GM18951 (cell line): Measurements from ENCODE around the gene HTR2B.
"Not testable (repeated sequence)": the region's sequence is repeated elsewhere in the genome, so short reads cannot be mapped to it uniquely, and the experiment has no call there.

Experiments used
- POLR2A ChIP-seq: IDR thresholded peaks from 4 replicates; pipeline ENCODE4 v1.6.1; 2011; ENCODE audit warnings: mild to moderate bottlenecking; ENCODE audit not compliant: insufficient read length, insufficient read depth; ENCODE audit errors: extremely low read depth
- in situ Hi-C: fragments of 300-500 bp; cut with MboI; formaldehyde crosslinking; loops from one replicate; pipeline ENCODE4 v1.12.0; 2022; ENCODE audit warnings: low sequenced_read_pairs, mixed read lengths, inconsistent platforms; ENCODE audit not compliant: unreplicated experiment

HTR2B gene

DNA sequence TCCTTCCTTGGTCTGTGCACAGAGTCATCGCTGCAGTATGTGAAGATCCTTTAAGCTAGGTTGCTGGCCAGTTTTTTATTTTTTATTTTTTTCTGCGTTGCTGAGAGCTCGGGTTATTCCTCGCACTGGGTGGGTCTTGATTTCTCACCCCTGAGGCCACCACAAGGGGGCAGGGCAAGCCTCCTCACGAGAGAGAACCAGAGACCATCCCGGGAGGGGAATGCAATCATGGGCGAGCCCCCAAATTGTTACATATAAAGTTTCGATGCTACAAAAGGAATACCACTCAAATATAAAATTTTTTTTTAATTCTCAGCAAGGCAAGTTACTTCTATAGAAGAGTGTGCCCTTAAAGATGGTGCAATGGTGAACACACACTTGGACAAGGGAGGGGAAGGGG lies 24.9 kb downstream of the HTR2B start:
- TF ChIP-seq POLR2A: no peak
- in situ Hi-C loops: no loop called here

DNA sequence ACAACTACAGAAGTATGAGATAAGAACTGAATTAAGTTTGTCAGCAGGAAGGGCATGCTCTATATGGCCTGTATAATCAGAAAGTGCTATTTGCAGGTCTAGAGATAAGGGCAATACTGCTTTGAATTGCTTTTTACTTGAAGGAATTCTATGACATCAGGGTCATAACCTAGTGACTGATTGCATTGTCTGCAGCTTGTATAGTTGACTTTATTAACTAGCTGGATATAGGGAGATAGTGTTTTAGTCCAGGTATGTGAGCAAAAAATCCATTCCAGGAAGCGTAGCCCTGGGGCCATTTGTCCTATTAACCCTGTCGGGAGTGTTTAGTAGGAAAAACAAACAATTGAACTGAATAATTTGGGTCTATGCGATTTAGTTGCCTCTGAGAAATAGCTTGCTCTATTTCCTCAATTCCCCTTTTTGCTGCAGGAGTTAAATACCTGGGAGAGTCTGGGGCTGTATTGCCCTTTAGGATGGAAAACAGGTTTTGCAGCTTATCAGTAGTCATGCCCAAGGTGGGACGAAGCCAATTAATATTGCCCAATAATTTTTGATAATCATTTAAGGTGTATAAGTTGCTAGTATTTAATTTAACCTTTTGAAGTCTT lies 30.0 kb downstream of the HTR2B start:
- in situ Hi-C loops: no loop called here
- TF ChIP-seq POLR2A: no peak

DNA sequence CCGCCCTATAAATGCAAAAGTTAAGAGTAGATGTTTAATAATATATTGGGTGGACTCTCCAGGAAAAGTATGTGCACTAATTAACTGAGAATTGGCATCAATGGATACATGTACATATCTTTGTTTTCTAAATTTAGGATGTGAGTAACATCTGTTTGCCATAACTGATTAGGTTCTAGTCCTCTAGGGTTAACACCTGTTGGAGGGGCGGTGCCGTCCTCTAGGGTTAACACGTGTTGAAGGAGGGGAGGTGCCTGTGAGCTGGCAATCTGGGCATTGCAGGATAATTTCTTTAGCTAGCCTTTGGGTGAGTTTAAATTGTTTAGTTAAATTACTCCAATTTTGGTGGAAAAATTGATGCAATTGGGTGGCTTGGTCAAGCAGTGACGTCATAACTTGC lies 30.9 kb downstream of the HTR2B start:
- in situ Hi-C loops: no loop called here
- no peak for TF ChIP-seq POLR2A

DNA sequence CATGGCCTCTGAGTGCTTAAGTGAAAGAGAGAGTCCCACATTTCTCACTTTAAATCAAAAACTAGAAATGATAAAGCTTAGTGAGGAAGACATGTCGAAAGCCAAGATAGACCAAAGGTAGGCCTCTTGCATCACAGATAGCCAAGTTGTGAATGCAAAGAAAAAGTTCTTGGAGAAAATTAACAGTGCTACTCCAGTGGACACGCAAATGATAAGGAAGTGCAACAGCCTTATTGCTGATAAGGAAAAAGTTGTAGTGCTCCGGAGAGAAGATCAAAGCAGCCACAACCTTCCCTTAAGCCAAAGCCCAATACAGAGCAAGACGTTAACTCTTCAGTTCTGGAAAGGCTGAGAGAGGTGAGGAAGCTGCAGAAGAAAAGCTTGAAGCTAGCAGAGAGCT lies 36.1 kb downstream of the HTR2B start:
- TF ChIP-seq POLR2A: no peak
- in situ Hi-C loops: no loop called here

DNA sequence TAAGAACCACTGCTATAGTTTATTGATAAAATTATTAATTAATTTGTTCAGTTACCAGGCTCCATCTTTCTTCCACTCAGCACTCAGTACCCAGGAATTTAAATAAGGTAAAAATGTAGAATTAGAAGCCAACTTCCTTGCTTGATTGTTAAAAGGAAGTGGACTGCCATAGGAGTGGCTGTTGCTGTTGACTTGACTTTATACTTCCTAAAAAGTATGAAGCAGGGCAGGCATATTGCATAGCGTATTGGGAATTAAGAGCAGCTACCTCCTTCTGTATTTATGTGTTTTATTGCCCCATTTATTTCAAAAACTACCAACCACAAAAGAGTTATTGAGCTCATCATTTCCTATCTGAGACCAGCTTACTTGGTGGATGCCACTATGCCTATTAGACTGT lies 40.3 kb downstream of the HTR2B start:
- no peak for TF ChIP-seq POLR2A
- in situ Hi-C loops: no loop called here

DNA sequence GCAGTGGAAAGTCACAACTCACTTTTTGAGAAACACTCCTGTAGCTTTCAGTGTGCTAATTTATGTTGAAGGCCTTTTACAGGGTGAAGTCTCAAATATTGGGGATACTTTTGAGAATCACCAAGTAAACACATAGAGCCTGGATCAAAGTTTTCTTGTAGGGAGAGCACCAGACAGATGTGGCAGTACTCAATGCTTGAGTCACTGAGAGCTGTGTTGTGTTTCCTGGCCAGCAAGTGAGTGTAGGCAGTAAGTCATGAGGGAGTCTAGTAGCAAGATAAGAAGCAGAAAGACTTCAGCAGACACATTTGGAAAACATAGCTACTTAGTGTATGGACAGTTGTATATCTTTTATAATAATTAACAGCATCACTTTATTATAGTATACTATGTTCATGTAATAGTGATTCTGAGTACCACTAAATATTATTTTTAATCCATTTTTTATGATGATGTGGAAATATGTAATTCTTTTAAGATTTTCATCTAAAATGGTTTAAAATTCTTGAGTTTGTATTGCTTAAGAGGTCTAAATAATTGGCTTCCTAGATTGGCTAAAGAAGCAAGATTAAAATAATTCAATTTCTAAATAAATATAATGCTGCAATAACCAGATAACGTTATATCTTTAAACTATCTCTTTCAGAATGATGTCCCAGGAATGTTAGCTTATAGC lies 55.3 kb downstream of the HTR2B start:
- in situ Hi-C loops: no loop called here
- no peak for TF ChIP-seq POLR2A

DNA sequence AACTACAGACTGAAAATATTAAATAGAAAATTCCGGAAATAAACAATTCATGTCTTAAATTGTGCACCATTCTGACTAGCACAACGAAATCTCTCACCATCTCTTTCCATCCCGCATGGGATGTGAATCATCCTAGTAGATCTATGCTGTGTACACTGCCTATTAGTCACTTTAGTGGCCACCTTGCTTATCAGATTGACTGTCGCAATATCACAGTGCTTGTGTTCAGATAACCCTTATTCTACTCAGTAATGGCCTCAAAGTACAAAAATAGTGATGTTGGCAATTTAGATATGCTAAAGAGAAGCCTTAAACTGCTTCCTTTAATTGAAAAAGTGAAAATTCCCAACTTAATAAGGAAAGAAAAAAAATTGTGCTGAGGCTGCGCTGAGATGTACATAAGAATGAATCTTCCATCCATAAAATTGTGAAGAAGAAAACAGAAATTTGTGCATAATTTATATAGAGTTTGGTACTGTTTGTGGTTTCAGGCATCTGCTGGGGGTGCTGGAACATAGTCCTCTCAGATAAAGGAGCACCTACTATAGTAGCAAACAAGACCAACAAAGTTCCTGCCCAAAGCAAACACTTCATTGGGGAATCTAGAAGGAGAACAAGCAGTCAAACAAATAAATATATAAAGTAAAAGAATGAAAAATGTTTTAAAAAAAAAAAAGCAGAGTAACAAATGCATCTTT lies 56.2 kb downstream of the HTR2B start:
- in situ Hi-C loops: no loop called here
- TF ChIP-seq POLR2A: no peak

DNA sequence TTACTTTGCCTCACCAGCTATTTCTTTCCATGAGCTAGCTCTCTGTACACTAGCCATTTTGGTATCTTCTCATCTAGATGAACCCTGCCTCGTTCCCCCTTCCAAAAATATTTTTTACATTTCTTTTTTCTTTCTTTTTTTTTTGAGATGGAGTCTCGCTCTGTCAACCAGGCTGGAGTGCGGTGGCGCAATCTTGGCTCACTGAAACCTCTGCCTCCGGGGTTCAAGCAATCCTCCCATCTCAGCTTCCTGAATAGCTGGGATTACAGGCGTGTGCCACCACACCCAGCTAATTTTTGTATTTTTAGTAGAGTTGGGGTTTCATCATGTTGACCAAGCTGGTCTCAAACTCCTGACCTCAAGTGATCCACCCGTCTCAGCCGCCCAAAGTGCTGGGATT lies 57.3 kb downstream of the HTR2B start:
- in situ Hi-C loops: not testable (repeated sequence)

DNA sequence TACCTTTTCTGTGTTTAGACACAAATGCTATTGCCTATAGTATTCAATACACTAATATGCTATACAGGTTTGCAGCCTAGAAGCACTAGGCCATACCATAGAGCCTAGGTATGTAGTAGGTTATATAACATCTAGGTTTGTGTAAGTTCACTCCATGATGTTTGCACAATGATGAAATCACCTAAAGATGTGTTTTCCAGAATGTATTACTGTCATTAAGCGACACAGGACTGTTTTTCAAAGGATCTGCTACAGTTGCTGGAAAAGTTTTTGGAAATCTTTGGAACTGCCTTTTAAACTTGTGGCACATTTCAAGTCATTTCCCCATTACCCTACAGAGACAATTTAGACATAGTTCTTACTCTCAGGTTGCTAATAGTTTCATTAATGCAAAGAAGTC lies 58.9 kb downstream of the HTR2B start:
- TF ChIP-seq POLR2A: no peak
- in situ Hi-C loops: no loop called here

DNA sequence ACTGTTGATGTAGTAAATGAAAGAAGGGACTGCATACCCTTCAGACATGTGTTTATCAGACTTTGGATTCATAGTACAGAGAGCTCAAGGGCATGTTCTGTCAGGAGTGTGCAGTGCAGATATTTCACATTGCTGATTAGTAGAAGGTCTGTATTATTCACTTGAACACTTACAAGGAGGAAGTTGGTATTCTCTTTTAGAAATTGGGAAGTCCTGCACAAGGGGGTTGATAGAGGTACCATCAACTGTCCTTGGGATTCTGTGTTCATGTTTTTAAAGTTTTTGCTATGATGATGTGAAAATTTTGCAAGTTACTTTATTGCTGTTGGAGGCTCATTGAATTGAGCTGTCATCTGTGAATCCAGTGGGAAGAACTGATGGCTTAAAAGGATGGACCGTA lies 61.5 kb downstream of the HTR2B start:
- in situ Hi-C loops: no loop called here
- TF ChIP-seq POLR2A: no peak

DNA sequence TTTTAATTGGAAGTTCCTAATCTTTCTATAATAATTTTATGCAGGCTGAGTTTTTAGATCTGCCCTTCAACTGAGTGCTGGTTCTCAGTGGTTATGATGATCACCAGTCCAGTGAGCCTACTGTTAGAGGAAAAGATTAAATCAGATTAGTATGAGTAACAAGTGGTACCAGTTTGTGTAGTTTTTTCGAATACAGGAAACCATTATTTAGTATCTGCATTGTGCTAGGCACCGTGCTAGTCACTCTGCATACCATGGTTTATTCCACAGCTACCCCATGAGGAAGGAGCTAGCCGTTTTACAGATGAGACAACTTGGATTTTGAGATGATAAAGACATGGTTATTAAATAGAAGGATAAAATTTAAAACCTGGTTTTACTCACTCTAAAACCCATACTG lies 62.1 kb downstream of the HTR2B start:
- in situ Hi-C loops: no loop called here
- no peak for TF ChIP-seq POLR2A

DNA sequence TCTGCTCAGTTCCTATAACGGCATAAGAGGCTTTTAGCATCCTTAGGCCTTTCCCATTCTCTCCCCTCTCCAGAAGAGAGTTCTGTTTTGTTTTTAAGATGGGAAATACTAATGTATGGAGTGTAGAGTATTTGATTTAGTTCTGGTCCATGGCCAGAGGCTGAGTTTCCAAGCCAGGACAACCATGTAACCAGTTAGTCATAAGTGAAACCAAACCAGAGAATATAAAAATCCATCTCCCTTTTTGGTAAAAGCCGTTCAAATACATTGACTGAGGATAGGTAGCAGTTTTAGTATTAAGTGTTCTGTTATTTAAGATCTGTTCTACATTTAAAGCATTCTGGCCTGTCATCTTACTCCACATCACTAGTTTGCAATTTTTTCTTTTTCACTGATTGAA lies 65.1 kb downstream of the HTR2B start:
- no peak for TF ChIP-seq POLR2A
- in situ Hi-C loops: no loop called here

DNA sequence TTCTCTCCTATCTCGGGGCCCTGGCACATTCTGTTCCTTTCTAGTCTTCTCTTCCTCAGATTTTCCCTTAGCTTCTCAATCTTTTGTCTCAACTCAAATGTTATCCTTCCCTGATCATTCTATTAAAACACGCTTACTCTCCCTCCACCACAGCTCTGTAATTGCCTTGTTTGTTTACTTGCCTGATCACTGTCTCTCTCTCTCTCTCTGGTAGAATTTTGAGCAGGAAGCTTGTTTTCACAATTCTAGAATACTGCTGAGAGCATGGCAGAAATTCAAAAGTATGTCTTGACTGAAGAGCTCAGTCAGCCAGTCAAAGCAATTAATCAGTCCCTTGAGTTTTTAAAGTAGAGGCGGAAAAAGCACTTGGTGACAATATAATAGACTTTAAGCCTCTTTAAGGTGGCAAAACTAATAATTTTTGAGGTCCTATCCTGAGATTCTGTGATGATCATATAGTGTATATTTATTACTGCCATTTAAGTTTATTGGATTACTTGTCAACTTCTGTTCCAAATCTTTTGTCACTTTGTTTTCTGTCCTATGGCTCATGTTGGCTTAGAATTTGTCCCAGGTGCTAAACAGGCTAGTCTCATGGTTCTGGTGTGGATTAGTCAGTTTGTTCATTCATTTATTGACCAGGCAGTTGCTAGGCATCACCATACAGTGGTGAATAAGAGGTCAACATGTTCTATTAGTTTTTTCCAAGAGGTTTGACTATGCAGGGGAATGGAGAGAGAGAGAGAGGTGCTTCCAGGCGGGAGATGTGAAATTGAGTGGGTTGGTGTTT lies 65.9 kb downstream of the HTR2B start:
- in situ Hi-C loops: no loop called here
- no peak for TF ChIP-seq POLR2A
